H1 (cell line): ENCODE measurements around the gene OTUD1. TPM values are rescaled to one million over a fixed set of nuclear protein-coding genes. Genes with fewer than 3 reads are reported as not detected.

Source experiments
- BACH1 ChIP-seq: IDR thresholded peaks from 2 replicates; pipeline ENCODE4 v1.6.1; 2012; ENCODE audit warnings: low read length, improper control_type of control experiment
- EZH2 ChIP-seq: fragments of 200-600 bp; sonication (generic); IDR thresholded peaks from 2 replicates; pipeline ENCODE4 v1.7.1; 2012; ENCODE audit warnings: low read depth, mild to moderate bottlenecking, moderate library complexity, low read length, inconsistent platforms; ENCODE audit not compliant: severe bottlenecking
- RAD21 ChIP-seq, 2 experiments: IDR thresholded peaks in 1 of 2; conservative IDR thresholded peaks in 1 of 2; 2 replicates each; pipeline ENCODE4 v1.6.1; 2011; ENCODE audit warnings: low read depth in 2 of 2, low read length in 2 of 2, improper control_type of control experiment in 1 of 2, inconsistent platforms in 1 of 2, mild to moderate bottlenecking in 1 of 2, moderate library complexity in 1 of 2
- RXRA ChIP-seq: IDR thresholded peaks from 2 replicates; pipeline ENCODE4 v1.6.1; 2011; ENCODE audit warnings: low read depth, mild to moderate bottlenecking, low read length, moderate library complexity; ENCODE audit not compliant: insufficient read depth
- SAP30 ChIP-seq: fragments of 300-600 bp; sonication (generic); IDR thresholded peaks from 2 replicates; pipeline ENCODE4 v1.7.1; 2012; ENCODE audit warnings: low read length, moderate library complexity, mild to moderate bottlenecking, inconsistent platforms; ENCODE audit not compliant: insufficient read depth, insufficient replicate concordance
- SIX5 ChIP-seq: IDR thresholded peaks from 2 replicates; pipeline ENCODE4 v1.6.1; 2011; ENCODE audit warnings: mild to moderate bottlenecking, low read depth, low read length
- polyA plus RNA-seq, 7 experiments: library from polyadenylated mRNA; depleted of rRNA in 3 of 7; stranded (reverse) in 5 of 7; unstranded in 2 of 7; fragments of >200 nt in 5 of 7; fragments of 200-250 nt in 2 of 7; gene quantifications; 1 replicate in 5 of 7; 2 replicates in 1 of 7; 4 replicates in 1 of 7; pipeline versions ENCODE4 v1.2.1 to v1.2.3, GENCODE V29; 2011 to 2013; ENCODE audit warnings: missing spikeins in 2 of 7, mixed read lengths in 2 of 7
- total RNA-seq: library from RNA; stranded (reverse); fragmentation: NEBNext Ultra II Directional; extraction: Animal tissue kit (Norgen Biotek cat#: 25700); gene quantifications from 2 replicates; pipeline ENCODE4 v1.2.1, GENCODE V29; 2021
- TF ChIP-seq, protein P1 (sequence below): fragments of 300-600 bp; sonication (generic); IDR thresholded peaks from 2 replicates; pipeline ENCODE4 v1.7.1; 2012; ENCODE audit warnings: low read length, moderate library complexity, mild to moderate bottlenecking, inconsistent platforms; ENCODE audit not compliant: insufficient replicate concordance

OTUD1 gene
- total and polyA plus RNA-seq, 2 of the 8 experiments (the other 6 are each of a cell fraction or from before 2014, with no cell fraction given): 1.3 to 7.1 TPM

DNA sequence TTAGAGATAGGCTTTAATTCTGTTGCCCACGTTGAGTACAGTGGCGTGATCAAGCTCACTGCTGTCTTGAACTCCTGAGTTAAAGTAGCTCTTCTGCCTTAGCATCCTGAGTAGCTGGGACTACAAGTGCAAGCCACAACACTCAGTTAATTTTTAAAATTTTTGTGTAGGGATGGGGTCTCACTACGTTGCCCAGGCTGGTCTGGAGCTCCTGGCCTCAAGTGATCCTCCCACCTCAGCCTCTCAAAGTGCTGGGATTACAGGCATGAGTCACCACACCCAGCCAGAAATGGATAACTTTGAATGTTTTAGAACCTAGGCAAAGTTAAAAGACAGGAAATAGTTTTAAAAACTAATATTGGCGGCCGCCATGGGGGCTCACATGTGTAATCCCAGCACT lies 43.9 kb upstream of the OTUD1 start (continued):
- TF ChIP-seq, protein P1, sequence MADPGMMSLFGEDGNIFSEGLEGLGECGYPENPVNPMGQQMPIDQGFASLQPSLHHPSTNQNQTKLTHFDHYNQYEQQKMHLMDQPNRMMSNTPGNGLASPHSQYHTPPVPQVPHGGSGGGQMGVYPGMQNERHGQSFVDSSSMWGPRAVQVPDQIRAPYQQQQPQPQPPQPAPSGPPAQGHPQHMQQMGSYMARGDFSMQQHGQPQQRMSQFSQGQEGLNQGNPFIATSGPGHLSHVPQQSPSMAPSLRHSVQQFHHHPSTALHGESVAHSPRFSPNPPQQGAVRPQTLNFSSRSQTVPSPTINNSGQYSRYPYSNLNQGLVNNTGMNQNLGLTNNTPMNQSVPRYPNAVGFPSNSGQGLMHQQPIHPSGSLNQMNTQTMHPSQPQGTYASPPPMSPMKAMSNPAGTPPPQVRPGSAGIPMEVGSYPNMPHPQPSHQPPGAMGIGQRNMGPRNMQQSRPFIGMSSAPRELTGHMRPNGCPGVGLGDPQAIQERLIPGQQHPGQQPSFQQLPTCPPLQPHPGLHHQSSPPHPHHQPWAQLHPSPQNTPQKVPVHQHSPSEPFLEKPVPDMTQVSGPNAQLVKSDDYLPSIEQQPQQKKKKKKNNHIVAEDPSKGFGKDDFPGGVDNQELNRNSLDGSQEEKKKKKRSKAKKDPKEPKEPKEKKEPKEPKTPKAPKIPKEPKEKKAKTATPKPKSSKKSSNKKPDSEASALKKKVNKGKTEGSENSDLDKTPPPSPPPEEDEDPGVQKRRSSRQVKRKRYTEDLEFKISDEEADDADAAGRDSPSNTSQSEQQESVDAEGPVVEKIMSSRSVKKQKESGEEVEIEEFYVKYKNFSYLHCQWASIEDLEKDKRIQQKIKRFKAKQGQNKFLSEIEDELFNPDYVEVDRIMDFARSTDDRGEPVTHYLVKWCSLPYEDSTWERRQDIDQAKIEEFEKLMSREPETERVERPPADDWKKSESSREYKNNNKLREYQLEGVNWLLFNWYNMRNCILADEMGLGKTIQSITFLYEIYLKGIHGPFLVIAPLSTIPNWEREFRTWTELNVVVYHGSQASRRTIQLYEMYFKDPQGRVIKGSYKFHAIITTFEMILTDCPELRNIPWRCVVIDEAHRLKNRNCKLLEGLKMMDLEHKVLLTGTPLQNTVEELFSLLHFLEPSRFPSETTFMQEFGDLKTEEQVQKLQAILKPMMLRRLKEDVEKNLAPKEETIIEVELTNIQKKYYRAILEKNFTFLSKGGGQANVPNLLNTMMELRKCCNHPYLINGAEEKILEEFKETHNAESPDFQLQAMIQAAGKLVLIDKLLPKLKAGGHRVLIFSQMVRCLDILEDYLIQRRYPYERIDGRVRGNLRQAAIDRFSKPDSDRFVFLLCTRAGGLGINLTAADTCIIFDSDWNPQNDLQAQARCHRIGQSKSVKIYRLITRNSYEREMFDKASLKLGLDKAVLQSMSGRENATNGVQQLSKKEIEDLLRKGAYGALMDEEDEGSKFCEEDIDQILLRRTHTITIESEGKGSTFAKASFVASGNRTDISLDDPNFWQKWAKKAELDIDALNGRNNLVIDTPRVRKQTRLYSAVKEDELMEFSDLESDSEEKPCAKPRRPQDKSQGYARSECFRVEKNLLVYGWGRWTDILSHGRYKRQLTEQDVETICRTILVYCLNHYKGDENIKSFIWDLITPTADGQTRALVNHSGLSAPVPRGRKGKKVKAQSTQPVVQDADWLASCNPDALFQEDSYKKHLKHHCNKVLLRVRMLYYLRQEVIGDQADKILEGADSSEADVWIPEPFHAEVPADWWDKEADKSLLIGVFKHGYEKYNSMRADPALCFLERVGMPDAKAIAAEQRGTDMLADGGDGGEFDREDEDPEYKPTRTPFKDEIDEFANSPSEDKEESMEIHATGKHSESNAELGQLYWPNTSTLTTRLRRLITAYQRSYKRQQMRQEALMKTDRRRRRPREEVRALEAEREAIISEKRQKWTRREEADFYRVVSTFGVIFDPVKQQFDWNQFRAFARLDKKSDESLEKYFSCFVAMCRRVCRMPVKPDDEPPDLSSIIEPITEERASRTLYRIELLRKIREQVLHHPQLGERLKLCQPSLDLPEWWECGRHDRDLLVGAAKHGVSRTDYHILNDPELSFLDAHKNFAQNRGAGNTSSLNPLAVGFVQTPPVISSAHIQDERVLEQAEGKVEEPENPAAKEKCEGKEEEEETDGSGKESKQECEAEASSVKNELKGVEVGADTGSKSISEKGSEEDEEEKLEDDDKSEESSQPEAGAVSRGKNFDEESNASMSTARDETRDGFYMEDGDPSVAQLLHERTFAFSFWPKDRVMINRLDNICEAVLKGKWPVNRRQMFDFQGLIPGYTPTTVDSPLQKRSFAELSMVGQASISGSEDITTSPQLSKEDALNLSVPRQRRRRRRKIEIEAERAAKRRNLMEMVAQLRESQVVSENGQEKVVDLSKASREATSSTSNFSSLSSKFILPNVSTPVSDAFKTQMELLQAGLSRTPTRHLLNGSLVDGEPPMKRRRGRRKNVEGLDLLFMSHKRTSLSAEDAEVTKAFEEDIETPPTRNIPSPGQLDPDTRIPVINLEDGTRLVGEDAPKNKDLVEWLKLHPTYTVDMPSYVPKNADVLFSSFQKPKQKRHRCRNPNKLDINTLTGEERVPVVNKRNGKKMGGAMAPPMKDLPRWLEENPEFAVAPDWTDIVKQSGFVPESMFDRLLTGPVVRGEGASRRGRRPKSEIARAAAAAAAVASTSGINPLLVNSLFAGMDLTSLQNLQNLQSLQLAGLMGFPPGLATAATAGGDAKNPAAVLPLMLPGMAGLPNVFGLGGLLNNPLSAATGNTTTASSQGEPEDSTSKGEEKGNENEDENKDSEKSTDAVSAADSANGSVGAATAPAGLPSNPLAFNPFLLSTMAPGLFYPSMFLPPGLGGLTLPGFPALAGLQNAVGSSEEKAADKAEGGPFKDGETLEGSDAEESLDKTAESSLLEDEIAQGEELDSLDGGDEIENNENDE: no peak
- TF ChIP-seq RXRA (no peak), RAD21 (IDR thresholded peaks at IDR 0.05 in 1 of 2, conservative IDR thresholded peaks at IDR 0.05 in 1 of 2; ENCODE audit: low read depth in 2 of 2, low read length in 2 of 2) (no peak), SIX5 (no peak), EZH2 (no peak), SAP30 (no peak), BACH1 (no peak)
